ENCODE data around the gene JAKMIP3.

JAKMIP3 gene

DNA sequence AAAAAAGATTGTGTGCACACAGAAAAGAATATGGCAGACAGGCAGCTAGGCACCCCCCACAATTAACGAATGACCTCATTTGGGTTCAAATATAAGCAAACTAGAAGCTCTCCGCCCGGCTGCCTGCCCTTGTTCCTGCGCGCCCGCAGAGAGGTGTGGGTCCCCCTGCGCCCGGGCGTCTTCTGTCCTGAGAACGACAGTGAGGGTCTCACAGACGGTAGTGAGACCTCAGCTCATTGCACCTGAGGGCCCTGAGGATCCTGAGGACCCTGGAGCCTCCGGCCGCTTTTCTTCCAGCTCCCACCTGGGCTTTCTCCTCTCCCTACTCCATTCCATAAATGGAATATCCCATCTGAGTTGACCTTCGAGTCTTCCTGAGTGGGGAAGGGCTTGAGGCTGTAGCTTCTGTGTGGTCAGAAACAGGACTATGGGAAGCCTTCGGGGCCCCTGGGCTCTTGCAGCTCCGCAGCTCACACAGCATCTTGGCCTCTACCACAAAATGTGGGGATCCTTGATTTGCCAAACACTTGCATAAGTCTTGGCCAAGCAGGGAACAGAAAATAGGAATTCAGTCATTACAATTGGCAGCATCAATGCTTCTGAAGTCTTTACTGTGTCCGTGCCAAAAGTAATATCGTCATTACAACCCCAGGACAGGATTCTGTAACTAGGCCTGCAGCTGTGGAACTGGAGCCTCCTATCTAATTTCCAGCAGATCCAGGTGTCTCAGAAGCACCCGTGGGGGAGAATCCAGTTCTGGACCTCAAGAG lies 43.8 kb downstream of the JAKMIP3 start:
- DNase-seq (ENCODE audit: extremely low read depth, low read depth) = no peak
- H3K4me3 ChIP-seq (replicated peaks; ENCODE audit: low read depth, low read length) = no peak overlapping the region
- TF ChIP-seq, protein P1, sequence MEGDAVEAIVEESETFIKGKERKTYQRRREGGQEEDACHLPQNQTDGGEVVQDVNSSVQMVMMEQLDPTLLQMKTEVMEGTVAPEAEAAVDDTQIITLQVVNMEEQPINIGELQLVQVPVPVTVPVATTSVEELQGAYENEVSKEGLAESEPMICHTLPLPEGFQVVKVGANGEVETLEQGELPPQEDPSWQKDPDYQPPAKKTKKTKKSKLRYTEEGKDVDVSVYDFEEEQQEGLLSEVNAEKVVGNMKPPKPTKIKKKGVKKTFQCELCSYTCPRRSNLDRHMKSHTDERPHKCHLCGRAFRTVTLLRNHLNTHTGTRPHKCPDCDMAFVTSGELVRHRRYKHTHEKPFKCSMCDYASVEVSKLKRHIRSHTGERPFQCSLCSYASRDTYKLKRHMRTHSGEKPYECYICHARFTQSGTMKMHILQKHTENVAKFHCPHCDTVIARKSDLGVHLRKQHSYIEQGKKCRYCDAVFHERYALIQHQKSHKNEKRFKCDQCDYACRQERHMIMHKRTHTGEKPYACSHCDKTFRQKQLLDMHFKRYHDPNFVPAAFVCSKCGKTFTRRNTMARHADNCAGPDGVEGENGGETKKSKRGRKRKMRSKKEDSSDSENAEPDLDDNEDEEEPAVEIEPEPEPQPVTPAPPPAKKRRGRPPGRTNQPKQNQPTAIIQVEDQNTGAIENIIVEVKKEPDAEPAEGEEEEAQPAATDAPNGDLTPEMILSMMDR (IDR thresholded peaks at IDR 0.05; ENCODE audit: low read depth, low read length, missing control alignments) = no peak

DNA sequence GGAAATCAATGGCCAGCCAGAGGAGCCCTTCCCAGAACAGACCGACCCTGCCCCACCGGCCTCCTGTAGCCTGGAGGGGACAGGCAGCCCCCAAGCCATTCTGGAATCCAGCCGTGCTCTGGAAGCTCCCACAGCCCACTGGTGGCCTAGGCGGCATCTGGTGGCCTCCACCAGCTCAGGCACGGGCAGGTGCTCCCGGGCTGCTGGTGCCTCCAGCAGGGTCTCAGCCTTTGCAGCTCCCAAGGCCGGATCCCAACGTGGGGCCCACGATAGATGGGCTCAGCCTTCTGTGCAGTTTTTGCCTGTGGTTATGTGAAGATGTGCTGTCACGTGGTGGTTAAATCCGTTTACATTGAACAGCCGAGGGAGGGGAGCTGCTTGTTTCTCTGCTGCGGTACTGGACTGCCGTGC lies 44.4 kb downstream of the JAKMIP3 start:
- TF ChIP-seq, protein P1 (IDR thresholded peaks at IDR 0.05; ENCODE audit: low read depth, low read length, missing control alignments) = no peak
- H3K4me3 ChIP-seq (replicated peaks; ENCODE audit: low read depth, low read length) = no peak overlapping the region
- DNase-seq (ENCODE audit: extremely low read depth, low read depth) = no peak

DNA sequence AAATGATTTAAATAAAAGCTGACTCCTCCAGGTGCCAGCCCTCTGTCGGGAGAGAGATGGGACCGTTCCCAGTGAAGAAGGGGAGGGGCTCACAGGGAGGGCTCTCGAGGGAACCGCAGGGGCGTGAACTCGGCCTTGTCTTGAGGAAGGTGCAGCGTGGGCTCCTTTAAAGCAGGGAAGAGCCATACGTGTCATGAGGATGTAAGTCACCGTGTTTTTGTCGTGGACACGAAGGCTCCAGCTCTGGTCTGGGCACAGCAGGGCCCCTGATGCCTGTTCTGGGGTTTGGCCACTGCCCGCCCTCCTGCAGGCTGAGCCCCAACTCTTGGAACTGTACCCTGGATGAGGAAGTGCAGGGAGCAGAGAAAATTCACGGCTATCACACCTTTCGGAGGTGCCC lies 45.0 kb downstream of the JAKMIP3 start:
- TF ChIP-seq, protein P1 (IDR thresholded peaks at IDR 0.05; ENCODE audit: low read depth, low read length, missing control alignments) = no peak
- no peak for DNase-seq (ENCODE audit: extremely low read depth, low read depth)
- no peak overlapping the region for H3K4me3 ChIP-seq (replicated peaks; ENCODE audit: low read depth, low read length)

DNA sequence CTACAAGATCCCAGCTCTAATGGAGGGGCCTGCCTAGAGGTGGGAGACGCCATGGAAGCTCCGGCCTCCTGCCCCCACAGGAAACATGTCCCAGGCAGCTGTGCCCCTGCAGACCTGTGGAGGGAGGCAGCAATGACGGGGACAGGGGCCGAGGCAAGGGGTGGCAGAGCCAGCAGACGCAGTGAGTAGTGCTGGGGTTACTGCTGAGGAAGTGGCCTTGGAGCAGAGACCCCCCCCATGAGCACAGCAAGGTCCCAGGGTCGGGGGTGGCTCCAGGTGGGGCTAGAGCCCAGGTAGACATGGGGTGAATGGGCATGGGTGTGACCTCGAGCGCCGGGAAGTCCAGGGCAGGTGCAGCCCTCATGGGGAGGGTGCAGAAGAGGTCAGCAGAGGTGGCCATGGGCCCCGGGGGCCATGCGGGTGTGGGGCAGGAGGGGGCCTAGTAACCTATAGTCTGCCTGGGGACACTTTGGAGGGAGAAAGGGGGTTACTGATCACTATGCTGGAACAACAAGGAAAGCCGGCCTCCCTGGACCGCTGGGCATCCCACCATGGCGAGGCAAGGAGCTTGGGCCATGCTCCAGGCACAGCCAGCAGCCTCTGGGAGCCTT lies 45.5 kb downstream of the JAKMIP3 start:
- TF ChIP-seq, protein P1 (IDR thresholded peaks at IDR 0.05; ENCODE audit: low read depth, low read length, missing control alignments) = no peak
- H3K4me3 ChIP-seq (replicated peaks; ENCODE audit: low read depth, low read length) = no peak overlapping the region
- DNase-seq (ENCODE audit: extremely low read depth, low read depth) = no peak

DNA sequence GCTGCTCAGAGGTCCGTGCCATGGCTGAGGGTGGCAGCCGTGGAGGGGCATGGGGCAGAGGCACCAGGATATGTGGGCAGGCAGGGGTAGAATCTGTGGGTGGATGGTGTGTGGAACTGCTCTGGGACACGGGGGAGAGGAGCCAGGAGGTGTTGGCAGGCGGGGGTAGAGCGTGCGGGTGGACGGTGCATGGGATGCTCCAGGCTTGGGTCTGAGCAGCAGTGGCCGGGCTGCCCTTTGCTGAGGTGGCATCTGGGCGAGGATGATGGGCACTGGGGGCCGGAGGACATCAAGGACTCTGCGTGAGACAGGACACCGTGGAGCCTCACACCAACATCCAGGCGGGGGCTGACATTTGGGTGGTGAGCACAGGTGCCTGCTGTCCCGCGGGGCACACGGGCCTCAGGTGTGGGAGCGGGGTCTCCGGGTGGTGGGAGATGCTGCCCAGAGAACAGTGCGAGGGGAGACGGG lies 46.2 kb downstream of the JAKMIP3 start:
- no peak overlapping the region for H3K4me3 ChIP-seq (replicated peaks; ENCODE audit: low read depth, low read length)
- DNase-seq (ENCODE audit: extremely low read depth, low read depth) = no peak
- TF ChIP-seq, protein P1 (IDR thresholded peaks at IDR 0.05; ENCODE audit: low read depth, low read length, missing control alignments) = no peak

DNA sequence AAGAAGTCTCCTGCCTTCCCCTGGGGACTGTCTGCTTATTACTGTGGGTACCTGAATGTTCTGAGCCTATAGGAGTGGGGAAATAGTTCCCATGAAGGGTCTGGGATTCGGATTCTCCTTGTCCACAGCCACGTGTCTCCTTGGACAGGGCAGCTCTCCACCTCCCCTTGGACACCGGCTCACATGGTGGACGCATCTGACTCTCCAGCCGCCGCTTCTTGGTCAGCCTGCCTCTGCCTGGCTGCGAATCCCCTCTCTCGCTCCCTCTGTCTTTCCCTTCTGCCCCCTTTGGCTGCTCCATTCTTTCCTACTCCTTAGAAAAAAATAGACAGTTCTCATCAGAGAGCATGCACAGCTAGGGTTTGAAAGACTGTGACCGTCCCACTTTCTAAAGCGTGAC lies 46.9 kb downstream of the JAKMIP3 start:
- TF ChIP-seq, protein P1 (IDR thresholded peaks at IDR 0.05; ENCODE audit: low read depth, low read length, missing control alignments) = no peak
- no peak overlapping the region for H3K4me3 ChIP-seq (replicated peaks; ENCODE audit: low read depth, low read length)
- DNase-seq (ENCODE audit: extremely low read depth, low read depth) = no peak

Data from HFF-Myc (cell line).